HepG2 (cell line): Measurements from ENCODE around the gene NXPE3. TPM values are rescaled to one million over a fixed set of nuclear protein-coding genes. Genes with fewer than 3 reads are reported as not detected.

Experiments
- ATAC-seq: fragments of 200-7000 bp; cut with Tn5 transposase; 3 replicates; pipeline ENCODE4 v1.9.1; 2020; ENCODE audit warnings: mild to moderate bottlenecking, moderate library complexity
- BruUV-seq: library from RNA; stranded (reverse); fragments of 400-500 nt; replicated peaks from 2 replicates; lab custom pipeline; 2021; lab: Mats Ljungman, UMichigan
- CTCF ChIA-PET: fragments of 300-600 bp; formaldehyde crosslinking; extraction: SDS; loops from one replicate; lab custom pipeline; 2021; ENCODE audit warnings: low total read pairs, inconsistent platforms, low intra/inter-chr PET ratio; lab: Yijun Ruan, JAX
- POLR2A ChIA-PET: fragments of 350-600 bp; sonication (Branson Sonifier 250); formaldehyde crosslinking; loops from one replicate; lab custom pipeline; 2020; ENCODE audit warnings: antibody characterized with exemption, inconsistent platforms; lab: Yijun Ruan, JAX
- DNase-seq: peaks from one replicate; pipeline ENCODE4 v3.0.0-alpha.2; 2015; ENCODE audit warnings: low spot score
- FAIRE-seq: peaks from 3 replicates; lab custom pipeline; 2011; peaks lifted over from hg19 to GRCh38; lab: Jason Lieb, UNC
- H2AFZ ChIP-seq: one replicate; pipeline ENCODE4 v1.6.1; 2011; ENCODE audit warnings: low read length, inconsistent platforms
- H3K27ac ChIP-seq: fragments of 300-600 bp; 3 replicates; pipeline ENCODE4 v1.8.0; 2011; ENCODE audit warnings: mixed run types, mild to moderate bottlenecking, mixed read lengths, low read length, inconsistent platforms; ENCODE audit not compliant: insufficient read depth; ENCODE audit errors: extremely low read length
- H3K27me3 ChIP-seq, 2 experiments: fragments of 200-600 bp in 1 of 2; 2 replicates in 1 of 2; 3 replicates in 1 of 2; pipeline versions ENCODE4 v1.6.0 to v1.8.0; 2011; ENCODE audit warnings: low read length in 2 of 2, mild to moderate bottlenecking in 2 of 2, moderate library complexity in 2 of 2, inconsistent platforms in 1 of 2; ENCODE audit not compliant: insufficient read depth in 2 of 2, control insufficient read depth in 1 of 2
- H3K36me3 ChIP-seq, 2 experiments: fragments of 200-600 bp in 1 of 2; replicated peaks in 1 of 2; 2 replicates in 1 of 2; 3 replicates in 1 of 2; pipeline versions ENCODE4 v1.5.1 to v1.8.0; 2011; ENCODE audit warnings: low read length in 2 of 2, inconsistent platforms in 1 of 2; ENCODE audit not compliant: insufficient read depth in 2 of 2, control insufficient read depth in 1 of 2
- H3K4me1 ChIP-seq: 2 replicates; pipeline ENCODE4 v1.5.1; 2012; ENCODE audit warnings: low read length, inconsistent platforms; ENCODE audit not compliant: insufficient read depth
- H3K4me2 ChIP-seq: 2 replicates; pipeline ENCODE4 v1.6.0; 2011; ENCODE audit warnings: low read depth, low read length, inconsistent platforms
- H3K4me3 ChIP-seq, 3 experiments: fragments of 200-600 bp in 1 of 3; sonication (generic), shearing (Covaris generic) in 1 of 3; replicated peaks in 1 of 3; 2 replicates each; pipeline ENCODE4 v1.5.1; 2011 to 2016; ENCODE audit warnings: low read length in 3 of 3, inconsistent platforms in 2 of 3, low read depth in 2 of 3, mild to moderate bottlenecking in 2 of 3, control low read depth in 1 of 3, mixed read lengths in 1 of 3; ENCODE audit not compliant: insufficient read depth in 1 of 3
- H3K79me2 ChIP-seq: one replicate; pipeline ENCODE4 v1.6.1; 2011; ENCODE audit warnings: low read length, inconsistent platforms; ENCODE audit not compliant: insufficient read depth
- H3K9ac ChIP-seq: 2 replicates; pipeline ENCODE4 v1.6.0; 2011; ENCODE audit warnings: mild to moderate bottlenecking, low read depth, low read length, inconsistent platforms; ENCODE audit not compliant: insufficient read depth
- H3K9me3 ChIP-seq: 2 replicates; pipeline ENCODE4 v1.5.1; 2012; ENCODE audit warnings: mild to moderate bottlenecking, low read length
- H4K20me1 ChIP-seq: 2 replicates; pipeline ENCODE4 v1.6.0; 2011; ENCODE audit warnings: inconsistent platforms, mild to moderate bottlenecking, low read length, moderate library complexity; ENCODE audit not compliant: insufficient read depth
- TEAD3 ChIP-seq: optimal IDR thresholded peaks from 2 replicates; pipeline ENCODE3; 2016; ENCODE audit warnings: borderline replicate concordance
- ZNF207 ChIP-seq: fragments of 450-650 bp; IDR thresholded peaks from 2 replicates; pipeline ENCODE4 v1.6.1; 2016; ENCODE audit warnings: antibody characterized with exemption, borderline replicate concordance
- WGBS: methylation state at CpG from one replicate; pipeline ENCODE4 v1.1.6; 2017; ENCODE audit warnings: low lambda C conversion rate; 5-methylcytosine and 5-hydroxymethylcytosine counted together
- in situ Hi-C: cut with HindIII; loops from 2 replicates; pipeline ENCODE4 v1.10.0; 2017; ENCODE audit warnings: low pct_unique_long_range_greater_than_20kb; ENCODE audit not compliant: extremely low pct_ligation_motif_present
- intact Hi-C: fragments of 100-400 bp; cut with micrococcal nuclease; formaldehyde crosslinking; loops from one replicate; pipeline ENCODE4 v1.10.0; 2022; ENCODE audit not compliant: unreplicated experiment
- polyA plus RNA-seq, 8 experiments: library from polyadenylated mRNA; depleted of rRNA in 3 of 8; stranded (reverse) in 7 of 8; unstranded in 1 of 8; fragments of >200 nt; fragmentation: Illumina TruSeq in 4 of 8; extraction: Trizol in 4 of 8; gene quantifications; 2 replicates each; pipeline versions ENCODE4 v1.2.1 to v1.2.3, GENCODE V29; 2011 to 2016; ENCODE audit warnings: low read depth in 4 of 8, missing spikeins in 1 of 8, mixed read lengths in 1 of 8; ENCODE audit not compliant: insufficient read depth in 1 of 8
- total RNA-seq, 5 experiments: library from RNA; depleted of rRNA; stranded (reverse); fragments of >200 nt; fragmentation: Illumina TruSeq; extraction: Trizol; gene quantifications; 2 replicates each; pipeline ENCODE4 v1.2.3, GENCODE V29; 2016; ENCODE audit warnings: low read depth in 1 of 5
- TF ChIP-seq, protein P1 (sequence below): sonication (generic); formaldehyde crosslinking; IDR thresholded peaks from 2 replicates; pipeline ENCODE4 v1.5.0; 2020; ENCODE audit warnings: missing genetic modification reagents
- TF ChIP-seq, protein P2 (sequence below): sonication (generic); formaldehyde crosslinking; IDR thresholded peaks from 2 replicates; pipeline ENCODE4 v1.5.1; 2020; ENCODE audit warnings: mild to moderate bottlenecking, missing genetic modification reagents

Gene NXPE3
- total and polyA plus RNA-seq, 2 of the 13 experiments (the other 11 are each of a cell fraction or from before 2014, with no cell fraction given) = 3.5 to 4.7 TPM

DNA sequence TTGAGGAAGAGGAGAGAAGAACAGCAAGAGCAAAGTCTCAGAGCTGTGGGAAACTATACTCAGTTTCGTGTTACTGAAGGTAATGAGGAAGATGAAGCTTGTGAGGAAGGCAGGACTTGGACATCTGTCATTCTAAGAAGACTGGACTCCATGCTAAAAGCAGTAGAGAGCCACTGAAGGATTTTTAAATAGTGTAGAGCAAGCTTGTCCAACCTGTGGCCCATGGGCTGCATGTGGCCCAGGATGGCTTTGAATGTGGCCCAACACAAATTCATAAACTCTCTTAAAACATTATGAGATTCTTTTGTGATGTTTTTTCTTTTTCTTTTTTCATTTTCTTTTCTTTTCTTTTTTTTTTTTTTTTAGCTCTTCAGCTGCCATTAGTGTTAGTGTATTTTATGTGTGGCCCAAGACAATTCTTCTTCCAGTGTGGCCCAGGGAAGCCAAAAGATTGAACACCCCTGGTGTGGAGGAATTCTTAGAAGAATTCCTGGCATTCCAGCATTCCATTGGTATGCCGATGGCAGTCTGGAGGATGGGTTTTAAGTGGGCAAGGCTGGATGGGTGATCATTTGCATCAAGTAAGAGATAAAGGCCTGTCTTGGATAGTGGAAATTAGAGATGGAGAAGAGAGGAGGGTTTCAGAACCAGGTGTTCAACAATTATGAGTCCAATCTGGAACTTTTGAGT lies 63.4 kb downstream of the NXPE3 start:
- Histone ChIP-seq H3K79me2 (no peaks in the 10 kb centered on the region), H3K4me2 (no peak overlapping the region)

DNA sequence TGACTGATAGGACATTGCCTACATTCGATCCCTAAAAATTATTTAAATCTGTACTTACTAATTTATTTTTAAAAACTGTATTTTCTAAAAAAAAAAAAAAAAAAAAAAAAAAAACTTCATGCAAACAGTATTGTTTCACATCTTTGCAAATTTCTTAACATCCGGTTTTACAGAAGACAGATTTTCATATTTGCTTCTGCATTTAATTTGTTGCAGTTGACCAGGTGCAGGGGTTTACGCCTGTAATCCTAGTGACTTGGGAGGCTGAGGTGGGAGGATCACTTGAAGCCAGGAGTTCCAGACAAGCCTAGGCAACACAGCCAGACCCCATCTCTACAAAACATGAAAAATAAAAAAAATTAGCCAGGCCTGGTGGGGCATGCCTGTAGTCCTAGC lies 63.9 kb downstream of the NXPE3 start:
- ATAC-seq (no peak), FAIRE-seq (no peak), DNase-seq (no peak)
- intact Hi-C loops = no loop called here
- Histone ChIP-seq H3K9ac (no peak overlapping the region), H3K4me1 (peaks cover 17% of the 10 kb centered on the region), H3K36me3 (no peaks in the 10 kb centered on the region), H2AFZ (no peak overlapping the region), H3K27ac (no peak overlapping the region), H3K4me2 (no peak overlapping the region), H3K9me3 (no peaks in the 10 kb centered on the region), H3K27me3 (no peaks in the 10 kb centered on the region), H4K20me1 (no peaks in the 10 kb centered on the region), H3K79me2 (no peaks in the 10 kb centered on the region), H3K4me3 (no peak overlapping the region)
- BruUV-seq = no TSS peak
- CTCF ChIA-PET = no interaction called here
- WGBS = 95% methylated on average over 3 of the region's 3 CpGs
- POLR2A ChIA-PET = no interaction called here
- in situ Hi-C loops = no loop called here
- no peak for TF ChIP-seq ZNF207
- TF ChIP-seq, protein P1, sequence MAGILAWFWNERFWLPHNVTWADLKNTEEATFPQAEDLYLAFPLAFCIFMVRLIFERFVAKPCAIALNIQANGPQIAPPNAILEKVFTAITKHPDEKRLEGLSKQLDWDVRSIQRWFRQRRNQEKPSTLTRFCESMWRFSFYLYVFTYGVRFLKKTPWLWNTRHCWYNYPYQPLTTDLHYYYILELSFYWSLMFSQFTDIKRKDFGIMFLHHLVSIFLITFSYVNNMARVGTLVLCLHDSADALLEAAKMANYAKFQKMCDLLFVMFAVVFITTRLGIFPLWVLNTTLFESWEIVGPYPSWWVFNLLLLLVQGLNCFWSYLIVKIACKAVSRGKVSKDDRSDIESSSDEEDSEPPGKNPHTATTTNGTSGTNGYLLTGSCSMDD = no peak

More for the DNA sequence above, 63.4 kb downstream of the NXPE3 start:
- DNase-seq (no peak), ATAC-seq (no peak), FAIRE-seq (no peak)
- H3K9me3 ChIP-seq = no peaks in the 10 kb centered on the region
- H4K20me1 ChIP-seq = no peaks in the 10 kb centered on the region
- no peak overlapping the region for H3K9ac ChIP-seq
- no peak overlapping the region for H3K27ac ChIP-seq
- H3K36me3 ChIP-seq = no peaks in the 10 kb centered on the region
- H3K27me3 ChIP-seq = no peaks in the 10 kb centered on the region
- peaks cover 11% of the 10 kb centered on the region for H3K4me1 ChIP-seq
- intact Hi-C loops (no loop called here), in situ Hi-C loops (no loop called here)
- BruUV-seq = no TSS peak
- WGBS = 60% methylated on average over 2 of the region's 2 CpGs
- ChIA-PET CTCF (no interaction called here), POLR2A (no interaction called here)
- no peak overlapping the region for H3K4me3 ChIP-seq
- peak; percentile 54 for TF ChIP-seq TEAD3 (CRISPR knock-in tag)
- TF ChIP-seq, protein P2, sequence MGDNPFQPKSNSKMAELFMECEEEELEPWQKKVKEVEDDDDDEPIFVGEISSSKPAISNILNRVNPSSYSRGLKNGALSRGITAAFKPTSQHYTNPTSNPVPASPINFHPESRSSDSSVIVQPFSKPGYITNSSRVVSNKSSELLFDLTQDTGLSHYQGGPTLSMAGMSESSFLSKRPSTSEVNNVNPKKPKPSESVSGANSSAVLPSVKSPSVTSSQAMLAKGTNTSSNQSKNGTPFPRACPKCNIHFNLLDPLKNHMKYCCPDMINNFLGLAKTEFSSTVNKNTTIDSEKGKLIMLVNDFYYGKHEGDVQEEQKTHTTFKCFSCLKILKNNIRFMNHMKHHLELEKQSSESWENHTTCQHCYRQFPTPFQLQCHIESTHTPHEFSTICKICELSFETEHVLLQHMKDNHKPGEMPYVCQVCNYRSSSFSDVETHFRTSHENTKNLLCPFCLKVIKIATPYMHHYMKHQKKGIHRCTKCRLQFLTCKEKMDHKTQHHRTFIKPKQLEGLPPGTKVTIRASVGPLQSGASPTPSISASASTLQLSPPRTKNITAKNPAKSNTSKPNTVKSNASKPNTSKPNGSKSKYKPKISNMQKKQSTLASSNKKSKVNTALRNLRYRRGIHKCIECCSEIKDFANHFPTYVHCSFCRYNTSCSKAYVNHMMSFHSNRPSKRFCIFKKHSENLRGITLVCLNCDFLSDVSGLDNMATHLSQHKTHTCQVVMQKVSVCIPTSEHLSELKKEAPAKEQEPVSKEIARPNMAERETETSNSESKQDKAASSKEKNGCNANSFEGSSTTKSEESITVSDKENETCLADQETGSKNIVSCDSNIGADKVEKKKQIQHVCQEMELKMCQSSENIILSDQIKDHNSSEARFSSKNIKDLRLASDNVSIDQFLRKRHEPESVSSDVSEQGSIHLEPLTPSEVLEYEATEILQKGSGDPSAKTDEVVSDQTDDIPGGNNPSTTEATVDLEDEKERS = no peak
- no peak overlapping the region for H2AFZ ChIP-seq
